Measurements from ENCODE around the gene LSR.
"Not testable (repeated sequence)": the region's sequence is repeated elsewhere in the genome, so short reads cannot be mapped to it uniquely, and the experiment has no call there.

The LSR gene

DNA sequence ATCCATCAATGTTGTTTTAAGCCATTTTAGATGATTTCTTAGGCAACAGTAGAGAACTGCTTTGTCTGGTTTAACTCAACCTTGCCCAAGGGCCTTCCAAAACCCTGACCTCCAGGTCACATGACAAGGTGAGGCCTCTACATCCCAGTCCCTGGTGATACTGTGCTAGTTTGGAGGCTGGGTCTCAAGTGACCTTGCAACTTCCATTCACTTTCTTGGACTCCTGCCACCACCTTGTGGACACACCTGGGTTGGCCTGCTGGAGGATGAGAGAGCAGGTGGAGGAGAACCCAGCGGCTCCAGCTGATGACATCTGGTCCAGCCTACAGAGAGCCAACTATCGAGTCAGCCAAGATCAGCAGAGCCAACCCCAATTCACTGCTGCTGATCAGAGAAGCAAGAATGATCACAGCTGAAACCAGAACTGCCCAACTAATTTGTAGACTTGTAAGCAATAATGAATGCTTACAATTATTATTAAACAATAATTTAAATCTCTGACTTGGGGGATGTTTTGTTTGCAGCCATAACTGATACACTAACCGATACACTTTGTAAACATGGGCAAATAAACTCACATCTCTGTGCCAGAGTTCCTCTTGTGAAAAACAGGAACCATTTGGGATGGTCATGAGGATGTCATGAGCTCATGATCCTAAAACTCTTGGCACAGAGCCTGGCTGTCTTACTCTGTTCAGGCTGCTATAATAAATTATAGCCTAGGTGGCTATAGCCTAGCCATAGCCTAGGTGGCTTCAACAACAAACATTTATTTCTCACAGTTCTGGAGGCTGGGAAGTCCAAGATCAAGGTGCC lies 31.8 kb upstream of the LSR start:
- no peak for DNase-seq (ENCODE audit: low spot score)

DNA sequence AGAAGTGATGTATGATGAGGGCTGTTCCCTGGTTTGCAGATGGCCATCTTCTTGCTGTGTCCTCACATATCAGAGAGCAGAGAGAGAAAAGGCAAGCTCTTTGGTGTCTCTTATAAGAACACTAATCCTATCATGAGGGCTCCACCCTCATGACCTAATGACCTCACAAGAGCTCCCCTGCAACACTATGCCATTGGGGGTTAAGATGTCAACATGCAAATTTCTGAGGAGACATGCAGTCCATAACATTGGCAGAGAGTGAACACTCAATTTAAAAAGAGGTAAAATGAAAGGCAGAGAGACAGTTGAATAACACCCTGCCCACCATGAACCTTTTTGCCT lies 31.2 kb upstream of the LSR start:
- no peak for DNase-seq (ENCODE audit: low spot score)

DNA sequence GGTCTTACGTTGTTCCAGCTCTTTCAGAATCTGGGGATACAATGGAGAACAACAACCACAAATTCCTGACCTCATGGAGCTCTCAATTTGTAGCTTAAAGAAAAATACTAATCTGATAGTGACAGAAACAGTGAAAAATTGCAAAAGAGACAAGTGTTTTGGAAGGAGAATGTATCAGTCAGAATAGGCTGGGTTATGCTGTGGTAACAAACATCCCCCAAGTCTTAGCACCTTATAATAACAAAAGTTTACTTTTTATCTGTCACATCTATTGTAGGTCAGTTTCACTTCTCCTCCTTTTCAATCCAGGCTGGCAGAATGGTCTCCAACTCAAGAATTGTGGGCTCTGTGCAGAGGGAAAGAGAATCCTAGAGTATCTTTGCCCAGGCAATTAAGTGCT lies 29.8 kb upstream of the LSR start:
- no peak for DNase-seq (ENCODE audit: low spot score)

DNA sequence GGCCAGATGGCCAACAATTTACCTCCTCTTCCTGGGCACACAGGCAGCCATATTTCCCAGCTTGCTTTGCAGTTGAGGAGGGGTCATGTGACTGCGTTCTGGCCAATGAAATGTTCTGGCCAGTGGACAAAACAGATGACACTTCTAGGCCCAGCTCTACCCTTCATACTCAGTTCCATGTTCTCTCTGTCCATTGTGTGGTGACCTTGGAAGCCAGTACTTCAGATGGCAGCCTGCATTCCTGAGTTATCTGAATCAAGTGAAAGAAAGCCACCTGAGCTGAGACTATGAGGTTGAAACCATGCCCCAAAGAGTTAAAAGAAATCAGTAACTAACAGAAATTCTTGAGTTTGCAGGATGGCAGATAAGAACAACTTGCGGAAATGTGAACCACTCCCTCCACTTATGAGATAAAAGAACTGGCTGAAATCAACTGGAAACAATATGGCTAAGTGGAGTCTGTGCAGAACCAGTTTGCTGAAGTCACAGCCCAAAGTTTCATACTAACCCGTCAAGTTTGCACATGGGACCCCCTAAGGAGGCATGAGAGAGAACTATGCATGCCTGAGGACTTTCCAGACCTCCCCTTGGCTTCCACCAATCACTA lies 28.4 kb upstream of the LSR start:
- no peak for DNase-seq (ENCODE audit: low spot score)

DNA sequence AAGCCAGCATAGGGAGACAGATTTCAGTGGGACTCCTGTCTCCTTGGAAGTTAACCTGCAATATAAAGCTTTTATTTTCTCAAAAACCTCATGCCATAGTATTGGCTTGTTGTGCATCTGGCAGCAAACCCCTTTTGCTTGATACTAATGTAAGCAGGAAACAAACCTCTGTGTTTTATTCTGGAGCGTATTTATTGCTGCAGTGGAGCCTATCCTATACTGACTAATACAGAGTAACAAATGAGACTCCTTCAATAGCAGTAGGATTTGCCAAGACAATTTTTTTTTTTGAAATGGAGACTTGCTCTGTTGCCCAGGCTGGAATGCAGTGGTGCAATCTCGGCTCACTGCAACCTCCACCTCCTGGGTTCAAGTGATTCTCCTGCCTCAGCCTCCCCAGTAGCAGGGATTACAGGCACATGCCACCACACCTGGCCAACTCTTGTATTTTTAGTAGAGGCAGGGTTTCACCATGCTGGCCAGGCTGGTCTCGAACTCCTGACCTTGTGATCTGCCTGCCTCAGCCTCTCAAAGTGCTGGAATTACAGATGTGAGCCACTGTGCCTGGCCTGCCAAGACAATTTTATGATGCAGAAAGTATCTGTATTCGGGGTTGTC lies 27.7 kb upstream of the LSR start:
- DNase-seq (ENCODE audit: low spot score), result not testable (repeated sequence)

DNA sequence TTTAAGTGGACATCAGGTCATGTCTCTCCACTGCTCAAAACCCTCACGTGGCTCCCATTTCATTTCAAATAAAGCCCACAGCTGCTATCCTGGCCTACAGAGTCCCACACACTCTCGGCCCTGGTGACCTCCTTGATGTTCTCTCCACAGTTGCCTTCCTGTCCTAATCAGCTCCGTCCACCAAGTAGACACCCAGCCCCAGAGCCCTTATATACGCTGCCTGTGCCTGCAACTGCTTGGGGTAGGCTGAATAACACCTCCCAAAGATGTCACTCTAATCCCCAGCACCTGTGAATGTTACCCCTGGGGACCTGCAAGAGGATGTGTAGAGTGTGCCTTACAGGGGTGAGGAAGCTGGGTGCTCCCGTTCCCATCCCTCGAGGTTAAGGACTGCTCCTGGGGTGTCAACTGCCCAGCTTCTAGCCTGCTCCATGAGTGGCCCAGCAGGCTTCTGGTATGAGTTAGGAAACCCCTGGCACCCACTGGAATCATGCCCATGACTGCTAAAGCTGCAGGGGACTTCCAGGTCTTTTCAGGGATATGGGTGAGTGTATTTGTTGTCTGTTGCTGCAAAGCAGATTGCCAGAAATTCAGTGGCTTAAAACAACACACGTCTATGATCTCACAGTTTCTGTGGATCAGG lies 26.3 kb upstream of the LSR start:
- no peak for DNase-seq (ENCODE audit: low spot score)

DNA sequence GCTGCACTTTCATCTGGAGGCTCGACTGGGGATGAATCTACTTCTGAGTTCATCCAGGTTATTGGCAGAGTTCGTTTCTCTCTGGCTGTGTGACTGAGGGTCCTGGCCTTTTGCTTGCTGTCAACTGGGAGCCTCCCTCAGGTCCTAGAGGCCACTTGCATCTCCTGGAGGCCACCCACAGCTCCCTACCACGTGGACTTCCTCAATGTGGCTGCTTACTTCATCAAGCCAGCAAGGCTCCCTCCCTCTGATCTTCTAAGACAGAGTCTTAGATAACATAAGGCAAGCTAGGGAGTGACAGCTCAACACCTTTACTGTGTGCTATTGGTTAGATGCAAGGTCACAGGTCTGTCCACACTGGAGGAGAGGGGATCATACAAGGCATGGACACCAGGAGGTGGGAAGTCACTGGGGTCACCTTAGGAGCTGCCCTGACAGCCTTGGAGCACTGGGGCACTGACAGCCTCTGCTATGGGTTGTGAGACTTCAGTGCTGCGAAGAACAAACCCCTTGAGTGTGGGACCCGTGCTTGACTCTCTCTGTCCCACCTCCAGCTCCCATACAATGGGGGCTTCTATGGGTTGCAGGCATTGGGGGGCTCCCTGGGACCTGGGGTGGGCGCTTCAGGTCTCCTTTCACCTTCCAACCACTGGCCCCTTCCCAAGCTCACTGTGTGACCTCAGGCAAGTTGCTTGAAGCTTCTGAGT lies 25.6 kb upstream of the LSR start:
- no peak for DNase-seq (ENCODE audit: low spot score)

DNA sequence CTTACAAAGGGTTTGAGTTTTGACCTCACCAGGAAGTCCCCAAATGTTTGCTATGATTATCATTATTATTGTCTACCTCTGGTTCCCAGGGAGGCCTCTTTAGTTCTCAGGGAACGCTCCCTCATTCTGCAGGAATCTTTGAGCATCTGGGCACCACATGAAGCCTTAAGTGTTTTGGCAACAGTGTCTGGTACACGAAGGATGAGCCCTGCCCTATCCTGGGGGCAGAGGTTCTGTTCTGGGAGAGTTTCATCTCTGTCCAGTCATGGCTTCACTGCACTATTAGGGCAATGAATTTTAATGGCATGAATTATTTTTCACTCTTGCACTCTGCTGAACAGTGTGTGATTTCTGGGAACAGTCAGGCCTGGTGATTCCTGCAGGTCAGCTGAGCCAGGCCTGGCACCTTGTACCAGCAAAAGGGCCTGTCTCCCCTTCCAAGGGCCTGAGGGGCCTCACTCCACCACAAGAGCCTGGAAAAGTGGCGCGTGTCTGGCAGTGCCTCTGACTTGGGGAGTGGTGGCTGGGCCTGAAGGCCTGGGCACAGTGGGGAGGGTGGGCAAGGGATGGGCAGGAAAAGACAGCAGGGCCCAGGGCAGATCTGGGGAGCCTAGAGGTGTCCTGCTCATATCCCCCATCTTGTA lies 24.8 kb upstream of the LSR start:
- DNase-seq (ENCODE audit: low spot score), result no peak

DNA sequence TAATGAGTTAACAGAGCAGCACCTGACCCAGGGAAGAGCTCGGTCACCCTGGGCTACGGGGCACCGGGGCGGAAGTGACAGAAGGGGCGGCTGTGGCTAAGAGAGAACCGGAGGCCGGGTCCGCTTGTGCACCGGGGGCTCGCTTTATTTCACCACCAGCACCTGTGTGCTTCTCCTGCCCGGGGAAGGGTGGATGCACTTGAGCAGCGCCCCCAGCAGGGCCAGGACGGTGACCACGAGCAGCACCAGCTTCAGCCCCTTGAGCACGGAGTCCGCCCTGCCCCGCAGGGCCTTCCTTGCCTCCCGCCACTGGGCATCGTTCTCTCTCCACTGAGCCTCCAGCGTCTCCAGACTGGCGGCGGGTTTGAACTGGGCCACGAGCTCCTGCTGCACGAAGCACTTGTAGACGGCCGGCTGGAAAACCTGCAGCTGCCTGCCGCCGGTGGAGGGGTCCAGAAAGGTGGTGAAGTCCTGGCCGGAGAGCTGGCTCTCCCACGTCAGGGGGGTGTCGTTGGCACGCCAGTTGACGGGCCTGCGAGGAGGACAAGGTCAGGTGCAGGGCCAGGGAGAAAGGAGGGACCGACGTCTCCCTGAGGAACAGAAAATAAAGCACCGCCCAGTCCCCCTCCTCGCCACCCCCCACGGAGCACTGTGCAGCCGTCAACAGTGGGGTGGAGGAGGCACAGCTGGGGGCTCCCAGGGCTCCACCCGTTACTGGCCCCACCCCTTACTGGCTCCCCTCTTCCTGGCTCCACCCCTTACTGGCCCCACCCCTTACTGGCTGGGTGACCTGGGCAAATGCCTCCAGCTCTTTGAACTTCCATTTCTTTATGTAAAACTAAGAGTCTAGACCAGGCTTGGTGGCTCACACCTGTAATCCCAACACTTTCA lies 23.9 kb upstream of the LSR start:
- DNase-seq (ENCODE audit: low spot score), result no peak

DNA sequence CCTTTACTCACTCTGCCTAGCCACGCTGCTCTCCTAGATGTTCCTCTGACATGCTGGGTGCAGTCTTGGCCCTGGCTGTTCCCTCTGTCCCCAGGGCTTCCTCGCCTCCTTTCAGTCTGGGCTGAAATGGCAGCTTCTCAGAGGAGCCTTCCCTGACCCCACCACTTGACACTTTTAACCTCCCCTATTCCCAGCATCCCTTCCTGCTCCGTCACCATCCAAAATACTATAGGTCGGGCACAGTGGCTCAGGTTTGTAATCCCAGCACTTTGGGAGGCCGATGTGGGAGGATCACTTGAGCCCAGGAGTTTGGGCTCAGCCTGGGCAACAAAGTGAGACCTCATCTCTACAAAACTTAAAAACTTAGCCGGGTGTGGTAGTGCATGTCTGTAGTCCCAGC lies 22.9 kb upstream of the LSR start:
- DNase-seq (ENCODE audit: low spot score), result no peak

DNA sequence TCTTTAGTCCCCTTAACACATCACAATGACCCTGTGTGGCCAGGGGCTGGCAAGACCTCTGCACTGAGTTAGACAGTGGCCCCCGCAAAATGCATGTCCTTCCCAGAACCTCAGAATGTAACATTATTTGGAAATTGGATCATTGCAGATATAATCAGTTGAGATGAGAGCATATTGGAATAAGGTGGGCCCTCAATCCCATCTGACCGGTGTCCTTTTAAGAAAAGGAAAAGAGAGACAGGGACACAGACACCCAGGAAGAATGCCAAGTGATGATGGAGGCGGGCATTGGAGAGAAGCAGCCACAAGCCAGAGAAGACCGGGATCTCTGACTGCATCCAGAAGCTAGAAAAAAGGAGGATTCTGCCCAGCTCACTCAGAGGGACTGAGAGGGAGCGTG lies 22.1 kb upstream of the LSR start:
- no peak for DNase-seq (ENCODE audit: low spot score)

DNA sequence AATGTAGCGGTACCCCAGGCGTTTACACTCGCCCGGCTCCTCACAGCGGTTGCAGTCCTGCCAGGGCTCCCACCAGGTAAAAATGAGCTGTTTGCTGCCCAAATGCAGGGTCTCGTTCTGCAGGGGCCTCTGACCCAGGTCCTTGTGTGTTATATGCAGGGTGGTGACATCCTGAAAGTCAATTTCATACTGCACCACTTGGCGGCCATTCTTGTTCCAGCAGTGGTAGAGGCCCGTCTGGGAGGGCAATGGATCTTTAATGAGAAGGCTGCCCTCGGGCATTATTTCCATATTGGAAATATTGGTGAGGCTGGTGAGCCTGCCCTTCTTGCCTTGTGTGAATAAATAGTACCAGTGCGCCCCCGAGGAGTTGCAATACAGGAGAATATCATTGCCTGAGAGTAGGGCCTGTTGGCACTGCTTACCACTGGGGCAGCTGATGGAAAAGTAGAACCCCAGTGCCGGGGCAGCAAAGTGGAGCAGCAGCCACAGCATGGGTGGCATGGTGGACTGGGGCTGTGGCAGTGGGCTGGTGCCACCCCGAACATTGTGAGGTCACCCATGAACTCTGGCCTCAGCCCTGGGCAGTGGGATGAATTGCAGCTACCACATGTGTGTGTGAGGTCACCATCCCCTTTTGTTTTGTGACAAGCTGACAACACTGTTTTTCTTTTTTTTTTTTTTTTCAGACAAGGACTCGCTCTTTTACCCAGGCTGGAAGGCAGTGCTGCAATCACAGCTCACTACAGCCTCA lies 20.4 kb upstream of the LSR start, which contains the start of gene FAM187B:
FAM187B (minus strand) TSS at position 563 of the 754 bp plus-strand sequence; CDS start at position 504, 59 bp downstream.
- no peak for DNase-seq (ENCODE audit: low spot score)

DNA sequence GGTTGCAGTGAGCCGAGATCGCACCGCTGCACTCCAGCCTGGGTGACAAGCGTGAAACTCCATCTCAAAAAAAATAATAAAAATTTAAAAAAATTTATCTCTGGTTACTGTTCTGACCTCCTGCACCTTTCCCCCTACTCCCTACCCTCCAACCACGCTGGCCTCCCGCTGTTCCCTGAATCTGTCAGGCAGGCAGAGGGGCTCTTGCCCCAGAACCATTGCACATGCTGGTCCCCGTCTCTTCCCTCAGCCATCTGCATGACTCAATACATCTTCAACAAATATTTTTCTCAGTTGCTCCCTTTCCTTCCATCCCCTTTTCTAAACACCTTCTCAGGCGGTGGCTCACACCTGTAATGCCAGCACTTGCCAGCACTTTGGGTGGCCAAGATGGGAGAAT lies 19.2 kb upstream of the LSR start:
- no peak for DNase-seq (ENCODE audit: low spot score)

DNA sequence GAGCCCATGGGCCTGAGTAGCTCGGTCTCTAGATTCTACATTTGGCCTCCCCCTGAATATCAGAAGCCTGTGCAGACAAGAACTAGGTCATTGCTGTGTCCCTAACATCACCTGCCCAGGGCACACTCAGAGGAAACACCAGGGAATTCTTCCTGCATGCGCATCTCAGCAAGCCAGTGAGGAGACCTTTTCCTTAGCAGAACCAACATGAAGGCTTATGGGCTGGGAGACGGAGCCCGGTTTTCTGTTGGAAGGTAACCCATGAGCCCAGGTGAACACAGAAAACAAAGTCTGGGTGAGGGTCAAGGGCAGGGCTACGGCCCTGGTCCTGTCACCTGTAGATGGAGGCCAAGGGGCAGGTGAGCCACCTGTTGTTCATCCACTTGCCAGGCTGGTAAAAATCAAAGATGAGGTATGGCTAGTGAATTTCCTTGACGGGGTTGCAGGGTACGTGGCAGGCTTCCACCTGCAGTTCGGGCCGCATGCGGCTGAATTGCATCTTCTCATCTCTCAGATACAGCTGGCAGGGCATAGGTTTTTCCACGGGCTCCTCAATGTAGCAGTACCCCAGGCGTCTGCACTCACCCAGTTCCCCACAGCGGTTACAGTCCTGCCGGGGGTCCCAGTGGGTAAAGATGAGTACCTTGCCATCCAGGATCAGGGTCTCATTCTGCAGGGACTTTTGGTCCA lies 16.7 kb upstream of the LSR start:
- no peak for DNase-seq (ENCODE audit: low spot score)

DNA sequence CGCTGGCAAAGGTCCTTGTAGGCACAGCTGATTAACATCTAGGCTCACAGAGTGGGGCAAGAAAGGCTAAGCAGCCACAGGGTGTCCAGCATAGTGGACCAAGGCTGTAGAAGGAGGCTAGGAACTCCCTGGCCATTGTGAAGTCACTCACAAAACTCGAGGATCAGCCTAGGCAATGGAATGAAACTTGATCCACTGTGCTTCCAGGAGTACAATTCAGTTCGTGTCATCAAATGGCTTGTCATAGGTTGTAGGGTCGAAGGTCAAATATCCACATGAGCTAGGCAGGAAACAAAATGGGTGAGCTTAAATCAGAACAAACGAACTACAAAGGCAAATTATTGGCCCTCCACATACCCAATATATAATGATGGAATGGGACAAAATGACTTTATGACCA lies 15.9 kb upstream of the LSR start:
- DNase-seq (ENCODE audit: low spot score), result no peak

DNA sequence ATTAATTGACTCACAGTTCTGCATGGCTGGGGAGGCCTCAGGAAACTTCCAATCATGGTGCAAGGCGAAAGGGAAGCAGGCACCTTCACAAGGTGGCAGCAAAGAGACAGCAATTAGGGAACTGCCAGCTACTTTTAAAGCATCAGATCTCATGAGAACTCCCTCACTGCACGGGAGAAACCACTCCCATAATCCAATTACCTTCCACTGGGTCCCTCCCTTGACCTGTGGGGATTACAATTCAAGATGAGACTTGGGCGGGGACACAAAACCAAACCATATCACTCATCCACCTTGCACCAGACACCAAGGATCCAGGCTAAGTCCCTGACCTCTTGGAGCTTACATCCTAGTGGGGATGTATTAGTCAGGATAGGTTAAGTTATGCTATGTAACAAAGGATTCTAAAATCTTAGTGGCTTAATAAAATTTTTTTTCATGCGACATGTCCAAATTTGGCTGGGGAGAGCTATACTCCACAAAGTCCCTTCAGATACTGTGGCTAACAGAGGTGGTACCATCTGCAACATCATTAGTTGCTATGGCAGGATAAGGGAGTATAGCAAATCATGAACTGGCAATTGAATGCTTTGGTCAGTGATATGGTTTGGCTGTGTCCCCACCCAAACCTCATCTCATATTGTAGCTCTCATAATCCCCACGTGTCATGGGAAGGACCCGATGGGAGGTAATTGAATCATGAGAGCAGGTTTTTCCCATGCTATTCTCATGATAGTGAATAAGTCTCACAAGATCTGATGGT lies 12.0 kb upstream of the LSR start:
- DNase-seq (ENCODE audit: low spot score), result no peak

DNA sequence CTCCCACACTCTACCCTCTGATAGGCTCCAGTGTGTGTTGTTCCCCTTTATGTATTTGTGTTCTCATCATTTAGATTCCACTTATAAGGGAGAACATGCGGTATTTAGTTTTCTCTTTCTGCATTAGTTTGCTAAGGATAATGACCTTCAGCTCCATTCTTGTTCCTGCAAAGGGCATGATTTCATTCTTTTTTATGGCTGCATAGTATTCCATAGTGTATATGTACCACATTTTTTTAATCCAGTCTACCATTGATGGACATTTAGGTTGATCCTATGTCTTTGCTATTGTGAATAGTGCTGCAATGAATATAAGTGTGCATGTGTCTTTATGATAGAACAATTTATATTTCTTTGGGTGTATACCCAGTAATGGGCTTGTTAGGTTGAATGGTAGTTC lies 9.2 kb upstream of the LSR start:
- not testable (repeated sequence) for DNase-seq (ENCODE audit: low spot score)

DNA sequence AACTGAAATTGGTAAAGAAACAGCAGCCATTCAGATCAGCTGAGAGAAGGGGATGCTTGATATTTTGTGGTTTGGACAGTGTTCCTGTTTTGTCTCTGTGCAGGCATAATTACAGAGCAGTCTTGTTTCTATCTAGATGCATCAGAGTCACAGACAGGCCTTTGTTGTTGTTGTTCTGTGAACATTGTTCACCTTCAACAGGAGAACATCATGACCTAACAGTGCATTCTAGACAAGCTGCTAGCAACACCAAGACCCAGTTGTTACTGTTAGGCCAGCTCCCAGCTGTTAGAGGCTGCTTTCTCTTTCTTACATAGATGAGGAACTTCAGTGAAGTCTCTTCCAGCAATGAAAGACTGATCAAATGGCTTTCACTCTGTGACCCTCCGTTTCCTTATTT lies 8.5 kb upstream of the LSR start:
- no peak for DNase-seq (ENCODE audit: low spot score)
